HEK293 (cell line): ENCODE results near the gene S1PR1.

Experiments
- BCL11A ChIP-seq: fragments of 450-650 bp; formaldehyde crosslinking; IDR thresholded peaks from 2 replicates; pipeline ENCODE4 v1.5.1; 2016; ENCODE audit warnings: low read depth, missing biosample characterization, missing genetic modification characterization
- CTCF ChIP-seq: fragments of 450-650 bp; formaldehyde crosslinking; IDR thresholded peaks from 2 replicates; pipeline ENCODE4 v1.5.1; 2016; ENCODE audit warnings: missing biosample characterization, missing genetic modification characterization
- ELK4 ChIP-seq: IDR thresholded peaks from 2 replicates; pipeline ENCODE4 v1.6.1; 2011; ENCODE audit warnings: mild to moderate bottlenecking, low read depth, low read length, borderline replicate concordance
- GFI1B ChIP-seq: fragments of 450-650 bp; formaldehyde crosslinking; IDR thresholded peaks from 2 replicates; pipeline ENCODE4 v1.5.1; 2016; ENCODE audit warnings: missing biosample characterization, missing genetic modification characterization
- REST ChIP-seq: fragments of 450-650 bp; formaldehyde crosslinking; IDR thresholded peaks from 2 replicates; pipeline ENCODE4 v1.5.1; 2016; ENCODE audit warnings: missing biosample characterization, missing genetic modification characterization
- TCF7L2 ChIP-seq: IDR thresholded peaks from 2 replicates; pipeline ENCODE4 v1.6.1; 2011; ENCODE audit warnings: low read depth, mild to moderate bottlenecking, inconsistent platforms, low read length, moderate library complexity, borderline replicate concordance
- ZBTB7A ChIP-seq: fragments of 450-650 bp; formaldehyde crosslinking; IDR thresholded peaks from 2 replicates; pipeline ENCODE4 v1.5.1; 2016; ENCODE audit warnings: low read depth, missing biosample characterization, missing genetic modification characterization
- ZFP37 ChIP-seq: fragments of 450-650 bp; formaldehyde crosslinking; IDR thresholded peaks from 2 replicates; pipeline ENCODE4 v1.5.1; 2016; ENCODE audit warnings: missing biosample characterization, missing genetic modification characterization
- ZNF350 ChIP-seq: fragments of 450-650 bp; formaldehyde crosslinking; IDR thresholded peaks from 2 replicates; pipeline ENCODE4 v1.5.0; 2017; ENCODE audit warnings: missing biosample characterization, mild to moderate bottlenecking, missing genetic modification characterization
- ZNF473 ChIP-seq: fragments of 450-650 bp; formaldehyde crosslinking; IDR thresholded peaks from 2 replicates; pipeline ENCODE4 v1.5.1; 2017; ENCODE audit warnings: missing biosample characterization, missing genetic modification characterization
- ZNF514 ChIP-seq: fragments of 450-650 bp; formaldehyde crosslinking; IDR thresholded peaks from 2 replicates; pipeline ENCODE4 v1.5.1; 2016; ENCODE audit warnings: missing biosample characterization, missing genetic modification characterization
- ZNF521 ChIP-seq: fragments of 450-650 bp; formaldehyde crosslinking; IDR thresholded peaks from 2 replicates; pipeline ENCODE4 v1.5.1; 2017; ENCODE audit warnings: missing biosample characterization, mild to moderate bottlenecking, missing genetic modification characterization
- ZNF585B ChIP-seq: fragments of 450-650 bp; formaldehyde crosslinking; IDR thresholded peaks from 2 replicates; pipeline ENCODE4 v1.5.1; 2016; ENCODE audit warnings: missing biosample characterization, missing genetic modification characterization

GRCh38 chr1:101253976-101254674 is 17.3 kb downstream of the S1PR1 start:
- TF ChIP-seq ZNF521 (no peak), ZNF585B (tag by site-specific recombination) (no peak), GFI1B (tag by site-specific recombination) (0 out of 2 replicates have a peak, but pooled peaks have one; percentile 49), REST (no peak), ZNF473 (tag by site-specific recombination) (no peak), ZNF350 (tag by site-specific recombination) (no peak), CTCF (tag by site-specific recombination) (no peak), ZBTB7A (tag by site-specific recombination) (no peak), ZNF514 (tag by site-specific recombination) (no peak), ELK4 (no peak), BCL11A (tag by site-specific recombination) (no peak), ZFP37 (no peak), TCF7L2 (no peak)
